ENCODE data around the gene METTL8. TPM values are rescaled to one million over a fixed set of nuclear protein-coding genes. Genes with fewer than 3 reads are reported as not detected.
"Not testable (repeated sequence)": the region's sequence is repeated elsewhere in the genome, so short reads cannot be mapped to it uniquely, and the experiment has no call there.

Gene METTL8
- total RNA-seq, 1 experiment from 2014 or later = 22.4 TPM

GRCh38 chr2:171360905-171361304, 72.9 kb downstream of the METTL8 start:
- DNase-seq = no peak
- H3K4me1 Mint-ChIP-seq (ENCODE audit: low read depth, unreplicated experiment) = peaks cover 8% of the 10 kb centered on the region
- TF ChIP-seq, protein P1, sequence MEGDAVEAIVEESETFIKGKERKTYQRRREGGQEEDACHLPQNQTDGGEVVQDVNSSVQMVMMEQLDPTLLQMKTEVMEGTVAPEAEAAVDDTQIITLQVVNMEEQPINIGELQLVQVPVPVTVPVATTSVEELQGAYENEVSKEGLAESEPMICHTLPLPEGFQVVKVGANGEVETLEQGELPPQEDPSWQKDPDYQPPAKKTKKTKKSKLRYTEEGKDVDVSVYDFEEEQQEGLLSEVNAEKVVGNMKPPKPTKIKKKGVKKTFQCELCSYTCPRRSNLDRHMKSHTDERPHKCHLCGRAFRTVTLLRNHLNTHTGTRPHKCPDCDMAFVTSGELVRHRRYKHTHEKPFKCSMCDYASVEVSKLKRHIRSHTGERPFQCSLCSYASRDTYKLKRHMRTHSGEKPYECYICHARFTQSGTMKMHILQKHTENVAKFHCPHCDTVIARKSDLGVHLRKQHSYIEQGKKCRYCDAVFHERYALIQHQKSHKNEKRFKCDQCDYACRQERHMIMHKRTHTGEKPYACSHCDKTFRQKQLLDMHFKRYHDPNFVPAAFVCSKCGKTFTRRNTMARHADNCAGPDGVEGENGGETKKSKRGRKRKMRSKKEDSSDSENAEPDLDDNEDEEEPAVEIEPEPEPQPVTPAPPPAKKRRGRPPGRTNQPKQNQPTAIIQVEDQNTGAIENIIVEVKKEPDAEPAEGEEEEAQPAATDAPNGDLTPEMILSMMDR (IDR thresholded peaks at IDR 0.05; ENCODE audit: unreplicated experiment) = no peak
- H3K36me3 Mint-ChIP-seq (ENCODE audit: insufficient read depth, unreplicated experiment) = no peaks in the 10 kb centered on the region
- H3K27me3 Mint-ChIP-seq (ENCODE audit: unreplicated experiment) = no peaks in the 10 kb centered on the region
- CTCF ChIA-PET = no interaction called here
- peaks cover 2% of the 10 kb centered on the region for H3K9me3 Mint-ChIP-seq (ENCODE audit: low read depth, unreplicated experiment)
- no peak overlapping the region for H3K4me3 Mint-ChIP-seq (ENCODE audit: low read depth, unreplicated experiment)
- no peak overlapping the region for H3K27ac Mint-ChIP-seq (ENCODE audit: unreplicated experiment)
- intact Hi-C loops (cut with micrococcal nuclease; ENCODE audit: unreplicated experiment) = no loop called here
- no TSS peak for BruUV-seq (replicated peaks)

GRCh38 chr2:171353746-171354145, 80.0 kb downstream of the METTL8 start:
- H3K9me3 Mint-ChIP-seq (ENCODE audit: low read depth, unreplicated experiment); H3K27ac Mint-ChIP-seq (ENCODE audit: unreplicated experiment); CTCF ChIA-PET; intact Hi-C loops (cut with micrococcal nuclease; ENCODE audit: unreplicated experiment); H3K27me3 Mint-ChIP-seq (ENCODE audit: unreplicated experiment); H3K4me1 Mint-ChIP-seq (ENCODE audit: low read depth, unreplicated experiment); H3K36me3 Mint-ChIP-seq (ENCODE audit: insufficient read depth, unreplicated experiment); BruUV-seq (replicated peaks); H3K4me3 Mint-ChIP-seq (ENCODE audit: low read depth, unreplicated experiment); DNase-seq: not testable (repeated sequence)

GRCh38 chr2:171348056-171348455, 85.7 kb downstream of the METTL8 start:
- intact Hi-C loops (cut with micrococcal nuclease; ENCODE audit: unreplicated experiment) = loop anchor here (5.0 kb wide), 1 partner anchor 69 kb away; no protein-coding TSS in a partner anchor
- DNase-seq = no peak
- BruUV-seq (replicated peaks) = no TSS peak
- peak overlapping the region; percentile 51 for H3K27ac Mint-ChIP-seq (ENCODE audit: unreplicated experiment)
- peaks cover 26% of the 10 kb centered on the region for H3K4me1 Mint-ChIP-seq (ENCODE audit: low read depth, unreplicated experiment)
- H3K9me3 Mint-ChIP-seq (ENCODE audit: low read depth, unreplicated experiment) = no peaks in the 10 kb centered on the region
- no peaks in the 10 kb centered on the region for H3K36me3 Mint-ChIP-seq (ENCODE audit: insufficient read depth, unreplicated experiment)
- TF ChIP-seq, protein P1 (IDR thresholded peaks at IDR 0.05; ENCODE audit: unreplicated experiment) = no peak
- no peaks in the 10 kb centered on the region for H3K27me3 Mint-ChIP-seq (ENCODE audit: unreplicated experiment)
- CTCF ChIA-PET = interaction anchor here (1.2 to 1.4 kb wide), 2 partner anchors 11 to 68 kb away, joined by 3 read pairs; no protein-coding TSS in a partner anchor
- no peak overlapping the region for H3K4me3 Mint-ChIP-seq (ENCODE audit: low read depth, unreplicated experiment)

DNA sequence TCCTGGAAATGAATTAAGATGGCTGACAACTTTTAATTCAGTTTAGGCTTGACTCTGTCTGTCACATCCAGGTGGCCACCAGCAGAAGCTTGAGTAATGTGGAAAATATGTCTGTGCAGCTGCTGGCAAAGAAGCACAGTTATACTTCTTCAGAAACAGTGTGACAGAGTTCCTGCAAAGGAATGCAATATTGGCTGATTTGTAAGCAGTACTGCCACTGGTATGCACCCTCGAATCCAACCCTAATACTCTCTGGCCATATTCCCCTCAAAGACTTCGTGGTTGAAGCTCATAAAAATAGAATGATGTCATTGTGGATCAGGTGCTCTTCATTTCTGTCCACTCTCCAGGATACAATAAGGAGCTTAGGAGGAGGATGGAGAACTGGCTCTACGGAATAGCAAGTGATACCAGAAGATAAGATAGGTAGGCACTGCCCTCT, 86.2 kb downstream of the METTL8 start:
- CTCF ChIA-PET = interaction anchor here (0.7 to 1.4 kb wide), 3 partner anchors 11 to 193 kb away, joined by 3 read pairs; no protein-coding TSS in a partner anchor
- H3K9me3 Mint-ChIP-seq (ENCODE audit: low read depth, unreplicated experiment) = no peaks in the 10 kb centered on the region
- no peaks in the 10 kb centered on the region for H3K36me3 Mint-ChIP-seq (ENCODE audit: insufficient read depth, unreplicated experiment)
- H3K4me1 Mint-ChIP-seq (ENCODE audit: low read depth, unreplicated experiment) = peaks cover 26% of the 10 kb centered on the region
- H3K4me3 Mint-ChIP-seq (ENCODE audit: low read depth, unreplicated experiment) = no peak overlapping the region
- peak; percentile 16 for DNase-seq
- no TSS peak for BruUV-seq (replicated peaks)
- TF ChIP-seq, protein P1 (IDR thresholded peaks at IDR 0.05; ENCODE audit: unreplicated experiment) = no peak
- no peaks in the 10 kb centered on the region for H3K27me3 Mint-ChIP-seq (ENCODE audit: unreplicated experiment)
- H3K27ac Mint-ChIP-seq (ENCODE audit: unreplicated experiment) = peak overlapping the region; percentile 51
- intact Hi-C loops (cut with micrococcal nuclease; ENCODE audit: unreplicated experiment) = loop anchor here (5.0 kb wide), 1 partner anchor 70 kb away; no protein-coding TSS in a partner anchor
